ENCODE data around the gene RPS25. TPM values are rescaled to one million over a fixed set of nuclear protein-coding genes. Genes with fewer than 3 reads are reported as not detected.
"Not testable (repeated sequence)": the region's sequence is repeated elsewhere in the genome, so short reads cannot be mapped to it uniquely, and the experiment has no call there.

RPS25 gene
- total RNA-seq, 4 donors from 2014 or later = 1,252 to 2,859 (median 1,930) TPM

- WGBS, 2 donors = 44 to 58% methylated on average over 4 to 5 of the region's 5 CpGs
- peak in 1 of 2 donors; percentile 27 for DNase-seq (ENCODE audit: low spot score in 2 of 2)
- TF ChIP-seq CTCF (IDR thresholded peaks at IDR 0.05) = no peak
- no peak for TF ChIP-seq POLR2A (IDR thresholded peaks at IDR 0.05)
- intact Hi-C loops (cut with DNase I; ENCODE audit: low total_unique reads) = no loop called here
- H3K4me3 ChIP-seq (ENCODE audit: low read depth, poor library complexity, severe bottlenecking) = no peak overlapping the region
These were observed 29.9 kb downstream of the RPS25 start for GRCh38 chr11:118988280-118988679.

DNA sequence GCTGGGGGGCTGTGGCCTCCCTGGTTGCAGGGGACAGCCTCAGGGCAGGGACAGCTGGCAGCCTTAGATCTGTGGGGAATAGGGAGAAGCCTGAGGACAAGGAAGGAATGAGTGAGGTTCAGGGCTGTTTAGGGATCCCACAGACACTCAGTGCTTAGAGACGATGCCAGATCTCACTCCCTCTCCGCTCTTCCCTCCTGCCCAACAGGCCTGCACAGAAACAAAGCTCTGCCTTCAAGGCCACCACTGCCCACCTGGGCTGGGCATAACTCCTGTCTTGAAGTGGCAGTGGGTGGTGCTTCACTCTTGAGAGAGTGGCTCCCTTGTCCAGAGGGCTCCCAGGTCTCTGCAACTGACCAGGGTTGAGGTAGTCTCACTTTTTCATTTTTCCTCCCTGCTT, 33.3 kb downstream of the RPS25 start:
- no peak for TF ChIP-seq CTCF (IDR thresholded peaks at IDR 0.05)
- TF ChIP-seq POLR2A (IDR thresholded peaks at IDR 0.05) = no peak
- no peak for DNase-seq (ENCODE audit: low spot score in 2 of 2)
- 75 to 86% methylated on average over 2 of the region's 2 CpGs for WGBS, 2 donors
- H3K4me3 ChIP-seq (ENCODE audit: low read depth, poor library complexity, severe bottlenecking) = no peak overlapping the region
- intact Hi-C loops (cut with DNase I; ENCODE audit: low total_unique reads) = no loop called here

DNA sequence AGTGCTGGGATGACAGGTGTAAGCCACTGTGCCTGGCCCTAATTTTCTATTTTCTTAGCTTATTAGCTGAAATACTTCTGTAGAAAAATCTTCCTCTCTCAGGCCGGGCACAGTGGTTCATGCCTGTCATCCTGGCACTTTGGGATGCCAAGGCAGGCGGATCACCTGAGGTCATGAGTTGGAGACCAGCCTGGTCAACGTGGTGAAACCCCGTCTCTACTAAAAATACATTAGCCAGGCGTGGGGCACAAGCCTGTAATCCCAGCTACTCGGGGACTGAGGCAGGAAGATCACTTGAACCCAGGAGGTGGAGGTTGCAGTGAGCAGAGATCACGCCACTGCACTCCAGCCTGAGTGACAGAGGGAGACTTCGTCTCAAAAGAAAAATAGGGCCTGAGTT, 33.8 kb downstream of the RPS25 start:
- WGBS, 2 donors = 53 to 70% methylated on average over 8 of the region's 8 CpGs
- intact Hi-C loops (cut with DNase I; ENCODE audit: low total_unique reads); DNase-seq (ENCODE audit: low spot score in 2 of 2); H3K4me3 ChIP-seq (ENCODE audit: low read depth, poor library complexity, severe bottlenecking): not testable (repeated sequence)

GRCh38 chr11:118980191-118980881, 37.8 kb downstream of the RPS25 start:
- DNase-seq (ENCODE audit: low spot score in 2 of 2) = peak in 1 of 2 donors; percentile 24
- no peak overlapping the region for H3K4me3 ChIP-seq (ENCODE audit: low read depth, poor library complexity, severe bottlenecking)
- 25 to 44% methylated on average over 21 of the region's 21 CpGs for WGBS, 2 donors
- TF ChIP-seq CTCF (IDR thresholded peaks at IDR 0.05) = no peak
- no peak for TF ChIP-seq POLR2A (IDR thresholded peaks at IDR 0.05)
- intact Hi-C loops (cut with DNase I; ENCODE audit: low total_unique reads) = no loop called here

DNA sequence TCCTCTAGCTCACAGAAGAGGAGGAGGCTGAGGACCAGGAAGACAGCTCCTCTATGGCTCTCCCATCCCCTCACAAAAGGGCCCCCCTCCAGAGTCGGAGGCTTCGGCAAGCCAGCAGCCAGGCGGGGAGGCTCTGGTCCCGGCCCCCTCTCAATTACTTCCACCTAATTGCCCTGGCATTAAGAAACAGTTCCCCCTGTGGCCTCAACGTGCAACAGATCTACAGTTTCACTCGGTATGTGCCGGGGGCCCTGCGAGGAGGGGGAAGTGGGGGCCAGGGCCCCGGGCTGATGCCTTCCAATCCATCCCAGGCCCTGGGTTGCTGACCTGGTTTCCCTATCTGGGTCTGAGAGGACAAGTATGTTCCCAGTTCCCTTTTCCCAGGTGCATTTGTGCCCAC, 38.7 kb downstream of the RPS25 start:
- no peak overlapping the region for H3K4me3 ChIP-seq (ENCODE audit: low read depth, poor library complexity, severe bottlenecking)
- no peak for TF ChIP-seq CTCF (IDR thresholded peaks at IDR 0.05)
- no peak for TF ChIP-seq POLR2A (IDR thresholded peaks at IDR 0.05)
- intact Hi-C loops (cut with DNase I; ENCODE audit: low total_unique reads) = no loop called here
- 53 to 58% methylated on average over 9 of the region's 9 CpGs for WGBS, 2 donors
- DNase-seq (ENCODE audit: low spot score in 2 of 2) = no peak

DNA sequence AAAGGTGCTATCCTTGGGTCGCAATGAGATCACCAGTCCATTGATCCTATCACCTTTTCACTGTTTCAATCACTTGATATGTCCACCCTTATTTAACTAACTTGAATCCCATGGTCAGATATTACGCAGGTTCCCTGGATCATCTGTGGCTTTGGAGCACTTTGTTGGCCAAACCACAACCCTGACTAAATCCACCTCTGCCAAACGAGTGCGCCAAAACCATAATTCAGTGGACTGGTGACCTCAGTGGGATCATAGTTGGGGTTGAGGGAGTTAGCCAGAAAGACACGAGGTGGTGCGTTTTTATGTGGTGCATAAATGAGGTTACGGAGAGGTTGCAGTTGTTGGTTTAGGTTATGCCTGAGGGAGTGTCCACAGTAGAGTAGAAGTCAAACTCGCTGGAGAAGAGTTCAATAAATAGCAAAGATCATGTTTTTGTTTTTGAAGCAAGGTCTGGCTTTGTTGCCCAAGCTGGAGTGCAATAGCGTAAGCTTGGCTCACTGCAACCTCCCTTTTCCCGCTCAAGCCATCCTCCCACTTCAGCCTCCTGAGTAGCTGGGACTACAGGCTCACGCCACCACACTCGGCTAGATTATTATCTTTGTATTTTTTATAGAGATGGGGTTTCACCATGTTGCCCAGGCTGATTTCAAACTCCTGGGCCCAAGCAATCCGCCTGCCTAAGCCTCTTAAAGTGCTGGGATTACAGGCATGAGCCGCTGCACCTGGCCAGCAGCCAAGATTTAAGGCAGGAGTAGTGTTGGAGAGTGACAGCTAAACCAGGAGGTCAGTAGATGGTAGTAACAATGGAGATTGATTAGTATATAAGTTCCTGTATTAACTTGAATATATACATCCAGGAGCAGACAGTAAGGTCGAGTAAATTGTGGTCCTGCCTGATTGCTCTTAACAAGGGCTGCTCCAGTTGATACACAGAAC, 42.1 kb downstream of the RPS25 start:
- WGBS, 2 donors = 76 to 82% methylated on average over 15 of the region's 15 CpGs
- no peak for DNase-seq (ENCODE audit: low spot score in 2 of 2)

More for the DNA sequence above, 42.1 kb downstream of the RPS25 start:
- intact Hi-C loops (cut with DNase I; ENCODE audit: low total_unique reads) = no loop called here
- no peak for TF ChIP-seq CTCF (IDR thresholded peaks at IDR 0.05)
- H3K4me3 ChIP-seq (ENCODE audit: low read depth, poor library complexity, severe bottlenecking) = no peak overlapping the region

Measured in lower leg skin (tissue), 4 donors.